ENCODE data around the gene MYBBP1A.

MYBBP1A gene

DNA sequence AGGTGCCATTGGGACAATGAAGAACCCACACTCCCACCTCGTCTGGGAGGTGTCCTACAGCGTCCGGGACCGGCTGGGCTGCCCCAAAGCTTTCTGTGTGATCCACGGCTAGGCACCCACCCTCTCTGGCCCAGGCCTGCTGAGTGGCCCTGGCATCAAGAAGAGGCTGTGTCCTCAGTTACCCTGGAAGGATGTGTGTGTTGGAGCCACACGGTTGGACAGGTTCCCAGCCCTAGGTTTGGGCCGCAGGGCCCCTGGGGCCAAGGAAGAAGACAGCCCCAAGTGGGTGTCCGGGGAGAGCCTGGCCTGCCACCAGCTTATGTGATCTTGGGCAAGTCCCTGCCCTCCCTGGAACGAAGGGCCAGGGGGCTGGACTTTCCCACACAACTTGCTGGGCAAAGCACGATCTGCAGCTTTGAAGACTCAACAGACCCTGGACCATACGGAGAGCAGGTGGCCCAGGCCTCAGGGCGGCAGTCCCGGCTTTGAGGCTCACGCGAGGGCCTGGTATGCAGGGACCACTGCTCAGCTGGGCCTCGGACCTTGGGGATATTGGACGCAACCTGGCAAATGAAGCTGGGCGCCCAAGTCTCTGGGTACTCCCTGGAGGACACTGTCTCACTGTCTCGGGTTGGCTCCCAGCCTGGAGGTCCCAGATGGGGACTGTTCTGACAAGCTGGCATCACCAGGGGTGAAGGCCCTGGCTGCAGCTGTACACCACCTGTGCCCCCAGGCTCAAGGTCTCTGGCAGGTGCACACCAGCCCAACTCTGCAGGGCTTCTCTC, 17.5 kb downstream of the MYBBP1A start:
- ATAC-seq: no peak
- TF ChIP-seq RARB (CRISPR knock-in tag; IDR thresholded peaks at IDR 0.05) (no peak), OSR1 (CRISPR knock-in tag; IDR thresholded peaks at IDR 0.05) (no peak), TOX (CRISPR knock-in tag; IDR thresholded peaks at IDR 0.05; ENCODE audit: borderline replicate concordance) (no peak), ISL1 (CRISPR knock-in tag; IDR thresholded peaks at IDR 0.05) (no peak), BACH2 (CRISPR knock-in tag; IDR thresholded peaks at IDR 0.05; ENCODE audit: borderline replicate concordance) (no peak), ESRRG (CRISPR knock-in tag; IDR thresholded peaks at IDR 0.05) (no peak), CSDC2 (CRISPR knock-in tag; IDR thresholded peaks at IDR 0.05) (no peak), TCF4 (CRISPR knock-in tag; IDR thresholded peaks at IDR 0.05; ENCODE audit: borderline replicate concordance) (no peak), POU6F1 (CRISPR knock-in tag; IDR thresholded peaks at IDR 0.05; ENCODE audit: borderline replicate concordance, low read depth) (no peak), ZNF8 (CRISPR knock-in tag; IDR thresholded peaks at IDR 0.05) (no peak), ZNF565 (CRISPR knock-in tag; conservative IDR thresholded peaks at IDR 0.05; ENCODE audit: low read depth) (no peak), ZNF70 (CRISPR knock-in tag; IDR thresholded peaks at IDR 0.05) (no peak), ZFP30 (CRISPR knock-in tag; IDR thresholded peaks at IDR 0.05) (no peak), TSHZ2 (CRISPR knock-in tag; IDR thresholded peaks at IDR 0.05) (no peak), SNAI2 (CRISPR knock-in tag; IDR thresholded peaks at IDR 0.05) (no peak), ZFP3 (CRISPR knock-in tag; IDR thresholded peaks at IDR 0.05) (no peak)
- TF ChIP-seq, protein P1, sequence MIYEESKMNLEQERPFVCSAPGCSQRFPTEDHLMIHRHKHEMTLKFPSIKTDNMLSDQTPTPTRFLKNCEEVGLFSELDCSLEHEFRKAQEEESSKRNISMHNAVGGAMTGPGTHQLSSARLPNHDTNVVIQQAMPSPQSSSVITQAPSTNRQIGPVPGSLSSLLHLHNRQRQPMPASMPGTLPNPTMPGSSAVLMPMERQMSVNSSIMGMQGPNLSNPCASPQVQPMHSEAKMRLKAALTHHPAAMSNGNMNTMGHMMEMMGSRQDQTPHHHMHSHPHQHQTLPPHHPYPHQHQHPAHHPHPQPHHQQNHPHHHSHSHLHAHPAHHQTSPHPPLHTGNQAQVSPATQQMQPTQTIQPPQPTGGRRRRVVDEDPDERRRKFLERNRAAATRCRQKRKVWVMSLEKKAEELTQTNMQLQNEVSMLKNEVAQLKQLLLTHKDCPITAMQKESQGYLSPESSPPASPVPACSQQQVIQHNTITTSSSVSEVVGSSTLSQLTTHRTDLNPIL (CRISPR knock-in tag; IDR thresholded peaks at IDR 0.05; ENCODE audit: low read depth): no peak
- TF ChIP-seq, protein P2, sequence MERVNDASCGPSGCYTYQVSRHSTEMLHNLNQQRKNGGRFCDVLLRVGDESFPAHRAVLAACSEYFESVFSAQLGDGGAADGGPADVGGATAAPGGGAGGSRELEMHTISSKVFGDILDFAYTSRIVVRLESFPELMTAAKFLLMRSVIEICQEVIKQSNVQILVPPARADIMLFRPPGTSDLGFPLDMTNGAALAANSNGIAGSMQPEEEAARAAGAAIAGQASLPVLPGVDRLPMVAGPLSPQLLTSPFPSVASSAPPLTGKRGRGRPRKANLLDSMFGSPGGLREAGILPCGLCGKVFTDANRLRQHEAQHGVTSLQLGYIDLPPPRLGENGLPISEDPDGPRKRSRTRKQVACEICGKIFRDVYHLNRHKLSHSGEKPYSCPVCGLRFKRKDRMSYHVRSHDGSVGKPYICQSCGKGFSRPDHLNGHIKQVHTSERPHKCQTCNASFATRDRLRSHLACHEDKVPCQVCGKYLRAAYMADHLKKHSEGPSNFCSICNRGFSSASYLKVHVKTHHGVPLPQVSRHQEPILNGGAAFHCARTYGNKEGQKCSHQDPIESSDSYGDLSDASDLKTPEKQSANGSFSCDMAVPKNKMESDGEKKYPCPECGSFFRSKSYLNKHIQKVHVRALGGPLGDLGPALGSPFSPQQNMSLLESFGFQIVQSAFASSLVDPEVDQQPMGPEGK (CRISPR knock-in tag; IDR thresholded peaks at IDR 0.05; ENCODE audit: borderline replicate concordance): no peak

DNA sequence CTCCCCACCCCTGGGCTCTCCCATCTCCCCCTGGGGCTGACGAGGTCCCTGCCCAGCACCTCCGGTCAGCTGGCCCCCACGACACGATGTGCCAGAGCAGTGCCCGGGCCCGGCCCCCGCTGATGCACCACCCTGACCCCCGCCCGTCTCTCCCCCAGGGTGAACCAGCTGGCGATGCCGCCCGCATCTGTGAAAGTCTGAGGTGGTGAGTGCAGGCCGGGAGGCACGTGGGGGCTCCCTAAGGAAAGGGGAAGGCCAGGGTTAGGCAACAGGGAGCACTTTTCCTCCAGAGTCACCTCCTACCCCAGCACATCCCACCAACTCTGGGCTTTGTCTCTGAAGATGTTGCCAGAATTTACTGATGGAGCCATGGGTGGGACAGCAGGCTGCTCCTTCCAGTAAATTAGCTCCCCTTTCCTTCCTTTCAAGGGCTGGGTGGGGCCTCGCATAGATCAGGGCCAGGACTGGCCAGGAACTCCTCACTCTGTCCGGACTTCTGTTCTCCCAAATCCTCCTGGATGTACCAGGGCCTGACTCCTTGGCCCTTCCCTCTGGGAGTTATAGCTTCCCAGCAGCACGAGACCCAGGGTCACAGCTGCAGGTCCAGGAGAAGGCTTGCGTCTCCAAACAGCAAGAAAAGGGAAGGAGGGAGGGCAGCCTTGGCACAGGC, 18.3 kb downstream of the MYBBP1A start:
- ATAC-seq: no peak
- TF ChIP-seq ZC3H10 (CRISPR knock-in tag; IDR thresholded peaks at IDR 0.05): no peak
- TF ChIP-seq TOX (CRISPR knock-in tag; IDR thresholded peaks at IDR 0.05; ENCODE audit: borderline replicate concordance): no peak
- TF ChIP-seq ARNTL (CRISPR knock-in tag; IDR thresholded peaks at IDR 0.05; ENCODE audit: borderline replicate concordance, low read depth): no peak
- TF ChIP-seq ZNF8 (CRISPR knock-in tag; IDR thresholded peaks at IDR 0.05): no peak
- no peak for TF ChIP-seq PPARA (CRISPR knock-in tag; IDR thresholded peaks at IDR 0.05; ENCODE audit: borderline replicate concordance)
- TF ChIP-seq ZFP30 (CRISPR knock-in tag; IDR thresholded peaks at IDR 0.05): no peak
- TF ChIP-seq, protein P2 (CRISPR knock-in tag; IDR thresholded peaks at IDR 0.05; ENCODE audit: borderline replicate concordance): no peak
- TF ChIP-seq, protein P1 (CRISPR knock-in tag; IDR thresholded peaks at IDR 0.05; ENCODE audit: low read depth): no peak
- no peak for TF ChIP-seq SNAI2 (CRISPR knock-in tag; IDR thresholded peaks at IDR 0.05)
- no peak for TF ChIP-seq POU6F1 (CRISPR knock-in tag; IDR thresholded peaks at IDR 0.05; ENCODE audit: borderline replicate concordance, low read depth)
- no peak for TF ChIP-seq ZFP3 (CRISPR knock-in tag; IDR thresholded peaks at IDR 0.05)
- no peak for TF ChIP-seq ISL1 (CRISPR knock-in tag; IDR thresholded peaks at IDR 0.05)
- no peak for TF ChIP-seq TCF4 (CRISPR knock-in tag; IDR thresholded peaks at IDR 0.05; ENCODE audit: borderline replicate concordance)
- no peak for TF ChIP-seq ESRRG (CRISPR knock-in tag; IDR thresholded peaks at IDR 0.05)
- TF ChIP-seq TSHZ2 (CRISPR knock-in tag; IDR thresholded peaks at IDR 0.05): no peak
